ENCODE data around the gene KRT34. TPM values are rescaled to one million over a fixed set of nuclear protein-coding genes. Genes with fewer than 3 reads are reported as not detected.

The KRT34 gene
- total and polyA plus RNA-seq, 2 experiments from 2014 or later, result not detected

DNA sequence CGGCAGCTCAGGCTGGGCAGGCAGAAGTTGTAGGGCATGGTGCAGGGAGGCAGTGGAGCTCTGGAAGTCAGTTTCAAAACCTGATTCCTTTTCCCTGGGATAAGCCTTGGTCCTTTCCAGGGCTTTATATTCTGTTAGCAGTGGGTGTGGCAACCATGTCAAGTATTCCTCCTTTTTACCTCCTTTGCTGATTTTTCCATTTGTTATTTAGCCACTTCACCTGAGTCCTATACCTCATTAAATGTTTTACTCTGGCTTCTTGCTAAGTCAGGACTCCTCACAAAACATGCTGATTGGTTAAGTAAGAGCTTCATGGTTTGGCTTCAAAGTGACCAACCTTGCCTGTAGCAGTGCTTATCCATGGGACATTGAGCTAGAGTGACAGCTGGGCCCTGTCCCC lies 12.4 kb downstream of the KRT34 start, which contains the start of gene KRT33B:
TSS of gene KRT33B (minus strand) at position 101 of the 400 bp plus-strand sequence. CDS start at position 38, 63 bp downstream.
- H3K4me3 Mint-ChIP-seq, result no peak within 1 kb of the TSS

More for the DNA sequence above, 12.4 kb downstream of the KRT34 start, which contains the start of gene KRT33B:
- Mint-ChIP-seq H3K27me3 (ENCODE audit: insufficient read depth, low read depth, poor library complexity) (no peaks in the 10 kb centered on the region), H3K9me3 (no peaks in the 10 kb centered on the region; the same call in 2 of the 3 replicates), H3K27ac (no peak within 1 kb of the TSS), H3K4me1 (no peaks in the 10 kb centered on the region), H3K36me3 (ENCODE audit: low read depth) (no peaks in the 10 kb centered on the region)
- no peak for DNase-seq (ENCODE audit: low spot score)
- H3F3A ChIP-seq (replicated peaks; ENCODE audit: low read depth), result no peaks in the 10 kb centered on the region
- ATAC-seq, result no peak
- H3K4me3 ChIP-seq, result no peak within 1 kb of the TSS
- H3K4me1 ChIP-seq (ENCODE audit: insufficient read depth), result no peaks in the 10 kb centered on the region
- H3K79me2 ChIP-seq (replicated peaks; ENCODE audit: insufficient read depth), result no peaks in the 10 kb centered on the region
- no peak within 1 kb of the TSS for H2AFZ ChIP-seq
- no peak within 1 kb of the TSS for H3K27ac ChIP-seq (ENCODE audit: low read depth)
- H4K20me1 ChIP-seq (replicated peaks; ENCODE audit: insufficient read depth), result no peaks in the 10 kb centered on the region
- H3K36me3 ChIP-seq (ENCODE audit: insufficient read depth), result no peaks in the 10 kb centered on the region
- TF ChIP-seq EZH2 (IDR thresholded peaks at IDR 0.05; ENCODE audit: low read depth, unreplicated experiment) (no peak), ZNF114 (CRISPR knock-in tag; IDR thresholded peaks at IDR 0.05) (no peak), CREB1 (CRISPR knock-in tag; IDR thresholded peaks at IDR 0.05; ENCODE audit: low read depth) (no peak), NANOG (IDR thresholded peaks at IDR 0.05; ENCODE audit: borderline replicate concordance) (no peak), JUNB (IDR thresholded peaks at IDR 0.05; ENCODE audit: unreplicated experiment) (no peak), EZH2phosphoT487 (IDR thresholded peaks at IDR 0.05; ENCODE audit: unreplicated experiment) (no peak), ZNF331 (CRISPR knock-in tag; IDR thresholded peaks at IDR 0.05; ENCODE audit: low read depth) (no peak), STAT1 (IDR thresholded peaks at IDR 0.05; ENCODE audit: unreplicated experiment) (no peak), POLR2AphosphoS5 (IDR thresholded peaks at IDR 0.05; ENCODE audit: low read depth) (no peak)
- TF ChIP-seq, protein P1, sequence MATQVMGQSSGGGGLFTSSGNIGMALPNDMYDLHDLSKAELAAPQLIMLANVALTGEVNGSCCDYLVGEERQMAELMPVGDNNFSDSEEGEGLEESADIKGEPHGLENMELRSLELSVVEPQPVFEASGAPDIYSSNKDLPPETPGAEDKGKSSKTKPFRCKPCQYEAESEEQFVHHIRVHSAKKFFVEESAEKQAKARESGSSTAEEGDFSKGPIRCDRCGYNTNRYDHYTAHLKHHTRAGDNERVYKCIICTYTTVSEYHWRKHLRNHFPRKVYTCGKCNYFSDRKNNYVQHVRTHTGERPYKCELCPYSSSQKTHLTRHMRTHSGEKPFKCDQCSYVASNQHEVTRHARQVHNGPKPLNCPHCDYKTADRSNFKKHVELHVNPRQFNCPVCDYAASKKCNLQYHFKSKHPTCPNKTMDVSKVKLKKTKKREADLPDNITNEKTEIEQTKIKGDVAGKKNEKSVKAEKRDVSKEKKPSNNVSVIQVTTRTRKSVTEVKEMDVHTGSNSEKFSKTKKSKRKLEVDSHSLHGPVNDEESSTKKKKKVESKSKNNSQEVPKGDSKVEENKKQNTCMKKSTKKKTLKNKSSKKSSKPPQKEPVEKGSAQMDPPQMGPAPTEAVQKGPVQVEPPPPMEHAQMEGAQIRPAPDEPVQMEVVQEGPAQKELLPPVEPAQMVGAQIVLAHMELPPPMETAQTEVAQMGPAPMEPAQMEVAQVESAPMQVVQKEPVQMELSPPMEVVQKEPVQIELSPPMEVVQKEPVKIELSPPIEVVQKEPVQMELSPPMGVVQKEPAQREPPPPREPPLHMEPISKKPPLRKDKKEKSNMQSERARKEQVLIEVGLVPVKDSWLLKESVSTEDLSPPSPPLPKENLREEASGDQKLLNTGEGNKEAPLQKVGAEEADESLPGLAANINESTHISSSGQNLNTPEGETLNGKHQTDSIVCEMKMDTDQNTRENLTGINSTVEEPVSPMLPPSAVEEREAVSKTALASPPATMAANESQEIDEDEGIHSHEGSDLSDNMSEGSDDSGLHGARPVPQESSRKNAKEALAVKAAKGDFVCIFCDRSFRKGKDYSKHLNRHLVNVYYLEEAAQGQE (IDR thresholded peaks at IDR 0.05; ENCODE audit: unreplicated experiment), result no peak
- TF ChIP-seq, protein P2, sequence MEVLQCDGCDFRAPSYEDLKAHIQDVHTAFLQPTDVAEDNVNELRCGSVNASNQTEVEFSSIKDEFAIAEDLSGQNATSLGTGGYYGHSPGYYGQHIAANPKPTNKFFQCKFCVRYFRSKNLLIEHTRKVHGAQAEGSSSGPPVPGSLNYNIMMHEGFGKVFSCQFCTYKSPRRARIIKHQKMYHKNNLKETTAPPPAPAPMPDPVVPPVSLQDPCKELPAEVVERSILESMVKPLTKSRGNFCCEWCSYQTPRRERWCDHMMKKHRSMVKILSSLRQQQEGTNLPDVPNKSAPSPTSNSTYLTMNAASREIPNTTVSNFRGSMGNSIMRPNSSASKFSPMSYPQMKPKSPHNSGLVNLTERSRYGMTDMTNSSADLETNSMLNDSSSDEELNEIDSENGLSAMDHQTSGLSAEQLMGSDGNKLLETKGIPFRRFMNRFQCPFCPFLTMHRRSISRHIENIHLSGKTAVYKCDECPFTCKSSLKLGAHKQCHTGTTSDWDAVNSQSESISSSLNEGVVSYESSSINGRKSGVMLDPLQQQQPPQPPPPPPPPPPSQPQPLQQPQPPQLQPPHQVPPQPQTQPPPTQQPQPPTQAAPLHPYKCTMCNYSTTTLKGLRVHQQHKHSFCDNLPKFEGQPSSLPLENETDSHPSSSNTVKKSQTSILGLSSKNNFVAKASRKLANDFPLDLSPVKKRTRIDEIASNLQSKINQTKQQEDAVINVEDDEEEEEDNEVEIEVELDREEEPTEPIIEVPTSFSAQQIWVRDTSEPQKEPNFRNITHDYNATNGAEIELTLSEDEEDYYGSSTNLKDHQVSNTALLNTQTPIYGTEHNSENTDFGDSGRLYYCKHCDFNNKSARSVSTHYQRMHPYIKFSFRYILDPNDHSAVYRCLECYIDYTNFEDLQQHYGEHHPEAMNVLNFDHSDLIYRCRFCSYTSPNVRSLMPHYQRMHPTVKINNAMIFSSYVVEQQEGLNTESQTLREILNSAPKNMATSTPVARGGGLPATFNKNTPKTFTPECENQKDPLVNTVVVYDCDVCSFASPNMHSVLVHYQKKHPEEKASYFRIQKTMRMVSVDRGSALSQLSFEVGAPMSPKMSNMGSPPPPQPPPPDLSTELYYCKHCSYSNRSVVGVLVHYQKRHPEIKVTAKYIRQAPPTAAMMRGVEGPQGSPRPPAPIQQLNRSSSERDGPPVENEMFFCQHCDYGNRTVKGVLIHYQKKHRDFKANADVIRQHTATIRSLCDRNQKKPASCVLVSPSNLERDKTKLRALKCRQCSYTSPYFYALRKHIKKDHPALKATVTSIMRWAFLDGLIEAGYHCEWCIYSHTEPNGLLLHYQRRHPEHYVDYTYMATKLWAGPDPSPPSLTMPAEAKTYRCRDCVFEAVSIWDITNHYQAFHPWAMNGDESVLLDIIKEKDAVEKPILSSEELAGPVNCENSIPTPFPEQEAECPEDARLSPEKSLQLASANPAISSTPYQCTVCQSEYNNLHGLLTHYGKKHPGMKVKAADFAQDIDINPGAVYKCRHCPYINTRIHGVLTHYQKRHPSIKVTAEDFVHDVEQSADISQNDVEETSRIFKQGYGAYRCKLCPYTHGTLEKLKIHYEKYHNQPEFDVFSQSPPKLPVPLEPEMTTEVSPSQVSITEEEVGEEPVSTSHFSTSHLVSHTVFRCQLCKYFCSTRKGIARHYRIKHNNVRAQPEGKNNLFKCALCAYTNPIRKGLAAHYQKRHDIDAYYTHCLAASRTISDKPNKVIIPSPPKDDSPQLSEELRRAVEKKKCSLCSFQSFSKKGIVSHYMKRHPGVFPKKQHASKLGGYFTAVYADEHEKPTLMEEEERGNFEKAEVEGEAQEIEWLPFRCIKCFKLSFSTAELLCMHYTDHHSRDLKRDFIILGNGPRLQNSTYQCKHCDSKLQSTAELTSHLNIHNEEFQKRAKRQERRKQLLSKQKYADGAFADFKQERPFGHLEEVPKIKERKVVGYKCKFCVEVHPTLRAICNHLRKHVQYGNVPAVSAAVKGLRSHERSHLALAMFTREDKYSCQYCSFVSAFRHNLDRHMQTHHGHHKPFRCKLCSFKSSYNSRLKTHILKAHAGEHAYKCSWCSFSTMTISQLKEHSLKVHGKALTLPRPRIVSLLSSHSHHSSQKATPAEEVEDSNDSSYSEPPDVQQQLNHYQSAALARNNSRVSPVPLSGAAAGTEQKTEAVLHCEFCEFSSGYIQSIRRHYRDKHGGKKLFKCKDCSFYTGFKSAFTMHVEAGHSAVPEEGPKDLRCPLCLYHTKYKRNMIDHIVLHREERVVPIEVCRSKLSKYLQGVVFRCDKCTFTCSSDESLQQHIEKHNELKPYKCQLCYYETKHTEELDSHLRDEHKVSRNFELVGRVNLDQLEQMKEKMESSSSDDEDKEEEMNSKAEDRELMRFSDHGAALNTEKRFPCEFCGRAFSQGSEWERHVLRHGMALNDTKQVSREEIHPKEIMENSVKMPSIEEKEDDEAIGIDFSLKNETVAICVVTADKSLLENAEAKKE (CRISPR knock-in tag; IDR thresholded peaks at IDR 0.05), result no peak
- TF ChIP-seq, protein P3, sequence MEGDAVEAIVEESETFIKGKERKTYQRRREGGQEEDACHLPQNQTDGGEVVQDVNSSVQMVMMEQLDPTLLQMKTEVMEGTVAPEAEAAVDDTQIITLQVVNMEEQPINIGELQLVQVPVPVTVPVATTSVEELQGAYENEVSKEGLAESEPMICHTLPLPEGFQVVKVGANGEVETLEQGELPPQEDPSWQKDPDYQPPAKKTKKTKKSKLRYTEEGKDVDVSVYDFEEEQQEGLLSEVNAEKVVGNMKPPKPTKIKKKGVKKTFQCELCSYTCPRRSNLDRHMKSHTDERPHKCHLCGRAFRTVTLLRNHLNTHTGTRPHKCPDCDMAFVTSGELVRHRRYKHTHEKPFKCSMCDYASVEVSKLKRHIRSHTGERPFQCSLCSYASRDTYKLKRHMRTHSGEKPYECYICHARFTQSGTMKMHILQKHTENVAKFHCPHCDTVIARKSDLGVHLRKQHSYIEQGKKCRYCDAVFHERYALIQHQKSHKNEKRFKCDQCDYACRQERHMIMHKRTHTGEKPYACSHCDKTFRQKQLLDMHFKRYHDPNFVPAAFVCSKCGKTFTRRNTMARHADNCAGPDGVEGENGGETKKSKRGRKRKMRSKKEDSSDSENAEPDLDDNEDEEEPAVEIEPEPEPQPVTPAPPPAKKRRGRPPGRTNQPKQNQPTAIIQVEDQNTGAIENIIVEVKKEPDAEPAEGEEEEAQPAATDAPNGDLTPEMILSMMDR (conservative IDR thresholded peaks at IDR 0.05; ENCODE audit: low read depth in 2 of 2), result no peak
- TF ChIP-seq, protein P4, sequence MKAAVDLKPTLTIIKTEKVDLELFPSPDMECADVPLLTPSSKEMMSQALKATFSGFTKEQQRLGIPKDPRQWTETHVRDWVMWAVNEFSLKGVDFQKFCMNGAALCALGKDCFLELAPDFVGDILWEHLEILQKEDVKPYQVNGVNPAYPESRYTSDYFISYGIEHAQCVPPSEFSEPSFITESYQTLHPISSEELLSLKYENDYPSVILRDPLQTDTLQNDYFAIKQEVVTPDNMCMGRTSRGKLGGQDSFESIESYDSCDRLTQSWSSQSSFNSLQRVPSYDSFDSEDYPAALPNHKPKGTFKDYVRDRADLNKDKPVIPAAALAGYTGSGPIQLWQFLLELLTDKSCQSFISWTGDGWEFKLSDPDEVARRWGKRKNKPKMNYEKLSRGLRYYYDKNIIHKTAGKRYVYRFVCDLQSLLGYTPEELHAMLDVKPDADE (IDR thresholded peaks at IDR 0.05), result no peak
- H3K9me2 ChIP-seq (ENCODE audit: insufficient read depth), result no peaks in the 10 kb centered on the region
- H3K4me2 ChIP-seq, result no peak within 1 kb of the TSS
- H3K27me3 ChIP-seq (ENCODE audit: insufficient read depth), result no peaks in the 10 kb centered on the region
